HuH-7 (cell line): ENCODE data around the gene MAP2K3.

Experiments used
- DNase-seq: peaks from one replicate; pipeline ENCODE4 v3.0.0; 2011; ENCODE audit warnings: low spot score

MAP2K3 gene

GRCh38 chr17:21252796-21253645, 31.5 kb upstream of the MAP2K3 start, which contains the start of gene NATD1:
Gene NATD1 (minus strand): TSS chr17:21253410. CDS start chr17:21253264, 146 bp downstream.
- peak; percentile 75 for DNase-seq

GRCh38 chr17:21253646-21254441, 30.7 kb upstream of the MAP2K3 start:
- no peak for DNase-seq

- no peak for DNase-seq
Observed at GRCh38 chr17:21258593-21258992, 25.9 kb upstream of the MAP2K3 start.

DNA sequence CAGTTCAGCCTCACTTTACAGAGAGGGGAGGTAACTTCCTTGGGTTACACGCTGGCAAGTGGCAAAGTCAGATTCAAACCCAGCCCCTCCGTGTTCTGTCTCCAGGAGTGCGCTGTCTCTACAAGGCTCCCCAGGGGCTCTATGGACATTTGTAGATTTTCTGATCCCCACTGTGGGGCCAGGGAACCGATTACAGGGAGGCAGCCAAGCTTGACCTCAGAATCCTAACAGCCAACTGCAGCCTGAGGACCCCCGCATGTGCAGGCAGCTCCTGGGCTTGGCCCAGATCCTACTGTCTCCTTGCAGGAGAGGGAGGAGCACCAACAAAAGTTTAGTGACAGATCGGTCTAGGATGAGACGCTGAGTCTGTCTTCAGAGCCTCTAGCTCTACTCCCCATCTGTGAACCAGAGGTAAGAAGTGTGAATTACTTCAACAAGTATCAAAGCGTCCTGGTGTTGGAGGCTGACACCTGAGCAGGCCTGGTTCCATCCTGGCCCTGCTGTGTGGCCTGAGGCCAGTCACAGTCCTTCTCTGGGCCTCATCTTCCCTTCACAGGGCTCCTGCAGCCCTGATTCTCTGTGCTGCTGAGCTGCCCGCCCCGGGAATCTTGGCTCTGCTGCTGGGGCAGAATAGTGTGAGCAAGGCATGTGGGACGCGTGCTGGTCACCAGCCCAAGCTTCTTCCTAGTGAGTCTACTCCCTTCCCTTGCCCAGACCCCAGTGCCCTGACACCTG, 22.1 kb upstream of the MAP2K3 start:
- no peak for DNase-seq

GRCh38 chr17:21263376-21263775, 21.1 kb upstream of the MAP2K3 start:
- DNase-seq, result no peak

GRCh38 chr17:21268596-21269188, 15.8 kb upstream of the MAP2K3 start:
- no peak for DNase-seq

GRCh38 chr17:21269394-21269793, 15.1 kb upstream of the MAP2K3 start:
- no peak for DNase-seq

- DNase-seq, result no peak
Observed at GRCh38 chr17:21271454-21272183, 12.9 kb upstream of the MAP2K3 start.

DNA sequence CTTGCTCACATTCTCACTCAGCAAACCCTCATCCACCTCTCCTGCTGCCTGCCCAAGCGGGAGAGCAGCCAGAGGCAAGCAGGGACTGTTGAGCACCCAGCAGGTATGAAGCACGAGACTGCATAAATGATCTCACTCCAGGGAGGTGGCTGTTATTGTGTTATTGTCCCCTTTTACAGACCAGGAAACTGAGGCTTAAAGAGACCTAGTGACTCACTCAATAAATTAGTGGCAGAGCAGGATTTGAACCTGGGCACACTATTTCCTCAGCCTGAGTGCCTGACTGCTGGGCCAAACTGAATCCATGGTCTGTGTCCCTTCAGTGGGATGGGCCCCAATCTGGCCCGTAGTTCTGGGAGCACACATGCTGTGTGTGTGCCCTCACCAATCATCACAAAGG, 12.3 kb upstream of the MAP2K3 start:
- no peak for DNase-seq

DNA sequence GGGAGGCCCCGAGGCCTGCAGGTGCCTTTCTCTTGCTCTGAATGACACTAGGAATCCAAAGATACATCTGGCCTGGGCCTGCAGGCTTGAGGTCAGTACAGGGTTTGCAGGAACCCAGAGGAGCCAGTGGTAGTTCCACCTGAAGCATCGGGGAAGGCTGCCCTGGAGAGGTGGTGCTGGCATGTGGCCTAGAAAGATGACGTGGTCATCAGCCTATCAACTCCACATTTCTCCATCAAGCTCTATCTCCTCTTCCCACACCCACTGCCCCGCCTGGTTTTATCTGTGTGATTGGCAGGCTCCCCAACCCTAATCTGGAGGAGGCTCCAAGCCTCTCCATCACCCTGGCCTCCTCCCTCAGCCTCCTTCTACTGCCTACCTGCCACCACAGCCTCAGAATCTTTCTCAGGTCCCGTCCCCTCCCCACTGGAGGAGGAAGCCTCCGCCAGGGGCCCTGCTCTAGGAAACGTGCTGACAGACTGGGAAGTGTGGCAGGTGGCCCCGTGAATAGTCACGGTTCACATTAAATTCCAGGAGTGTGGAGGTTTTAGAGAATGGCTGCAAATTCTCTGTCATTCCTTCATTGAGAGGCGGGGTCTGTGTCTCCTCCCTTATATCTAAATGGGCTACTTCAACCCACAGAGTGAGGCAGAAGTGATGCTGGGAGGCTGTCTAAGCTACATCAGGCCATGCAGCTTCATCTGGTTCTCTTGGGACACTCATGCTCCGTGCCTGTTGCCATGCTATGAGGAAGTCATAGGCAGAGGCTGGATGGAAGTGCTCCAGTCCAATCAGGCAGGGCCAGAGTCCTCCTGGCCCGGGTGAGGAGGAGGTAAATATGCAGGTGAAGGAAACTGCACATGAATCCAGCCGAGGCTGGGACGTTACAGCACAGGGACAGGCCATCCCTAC, 11.4 kb upstream of the MAP2K3 start:
- DNase-seq, result no peak

DNA sequence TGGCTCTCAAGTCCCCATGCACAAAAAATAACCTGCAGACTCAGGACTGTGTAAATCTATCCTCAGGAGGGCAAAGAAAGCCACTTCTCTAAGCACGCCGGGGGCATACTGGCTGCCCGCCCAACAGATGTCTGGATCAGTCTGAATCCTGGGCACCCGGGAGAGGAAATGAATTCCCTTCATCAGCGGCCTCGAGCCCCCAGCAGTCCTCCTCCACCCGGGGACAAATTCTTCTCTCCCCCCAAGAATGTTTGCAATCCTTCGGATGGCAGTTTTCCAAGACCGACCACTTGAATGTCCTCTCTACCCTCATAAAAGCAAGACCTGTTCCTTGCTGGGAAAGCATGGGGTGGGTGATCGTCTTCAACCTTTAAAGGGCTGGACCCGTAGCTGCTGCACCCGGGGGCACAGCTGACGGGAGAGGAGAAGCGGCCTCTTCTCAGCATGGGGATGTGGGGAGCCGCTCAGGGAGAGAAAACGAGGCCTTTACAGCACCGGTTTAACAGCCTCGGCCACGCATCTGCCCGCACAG, 9.4 kb upstream of the MAP2K3 start:
- DNase-seq, result no peak

GRCh38 chr17:21275579-21276263, 8.8 kb upstream of the MAP2K3 start:
- peak; percentile 93 for DNase-seq

DNA sequence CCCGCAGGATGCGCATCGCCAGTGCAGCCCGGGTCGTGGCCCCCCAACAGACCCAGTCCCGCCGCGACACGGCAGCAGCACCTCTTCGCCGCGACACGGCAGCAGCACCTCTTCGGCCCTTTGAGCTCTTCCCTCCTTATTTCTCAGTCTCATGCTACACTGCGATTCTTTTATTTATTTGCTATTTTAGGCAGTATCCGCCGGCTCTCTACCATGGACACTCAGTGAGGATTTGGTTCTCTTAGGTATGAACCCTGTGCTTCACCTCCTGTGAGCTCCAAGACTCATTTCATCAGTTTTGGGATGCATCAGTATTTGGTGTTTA, 8.3 kb upstream of the MAP2K3 start:
- DNase-seq, result no peak

DNA sequence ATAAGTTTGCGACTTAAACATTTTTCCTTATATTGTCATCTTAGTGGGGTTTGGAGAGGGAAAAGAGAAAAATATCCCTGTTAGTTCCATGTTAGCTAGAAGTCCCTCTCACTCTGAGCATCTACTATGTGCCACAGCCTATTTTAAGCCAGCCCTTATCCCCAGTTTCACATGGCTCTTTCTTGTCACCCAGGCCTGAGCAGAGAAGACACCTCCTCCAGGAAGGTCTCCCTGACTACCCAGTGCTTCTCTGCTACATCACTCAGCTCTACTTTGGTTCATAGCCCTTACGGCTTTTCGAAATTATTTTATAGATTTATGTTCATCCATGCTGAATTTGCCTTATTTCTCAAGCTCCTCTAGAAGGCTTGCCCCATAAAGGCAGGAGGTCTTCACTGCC, 7.2 kb upstream of the MAP2K3 start:
- no peak for DNase-seq

- DNase-seq, result no peak
Observed at GRCh38 chr17:21278450-21279197, 5.9 kb upstream of the MAP2K3 start.

DNA sequence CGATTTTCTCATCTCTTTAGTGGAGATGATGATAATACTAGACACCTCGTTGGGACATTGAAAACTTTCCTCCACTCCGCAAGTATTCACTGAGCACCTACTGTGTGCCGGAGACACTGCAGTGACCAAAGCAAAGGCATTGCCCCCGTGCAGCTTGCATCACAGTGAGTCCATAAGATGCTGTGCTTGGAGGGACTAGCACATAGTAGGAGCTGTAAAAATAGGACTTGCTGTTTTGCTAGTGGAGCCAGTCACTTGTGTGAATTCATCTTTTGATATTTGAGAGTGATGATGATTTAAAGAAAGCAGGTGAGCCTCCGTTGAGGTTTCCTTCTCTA, 5.3 kb upstream of the MAP2K3 start:
- DNase-seq, result no peak

GRCh38 chr17:21279582-21279981, 4.9 kb upstream of the MAP2K3 start:
- DNase-seq, result no peak

DNA sequence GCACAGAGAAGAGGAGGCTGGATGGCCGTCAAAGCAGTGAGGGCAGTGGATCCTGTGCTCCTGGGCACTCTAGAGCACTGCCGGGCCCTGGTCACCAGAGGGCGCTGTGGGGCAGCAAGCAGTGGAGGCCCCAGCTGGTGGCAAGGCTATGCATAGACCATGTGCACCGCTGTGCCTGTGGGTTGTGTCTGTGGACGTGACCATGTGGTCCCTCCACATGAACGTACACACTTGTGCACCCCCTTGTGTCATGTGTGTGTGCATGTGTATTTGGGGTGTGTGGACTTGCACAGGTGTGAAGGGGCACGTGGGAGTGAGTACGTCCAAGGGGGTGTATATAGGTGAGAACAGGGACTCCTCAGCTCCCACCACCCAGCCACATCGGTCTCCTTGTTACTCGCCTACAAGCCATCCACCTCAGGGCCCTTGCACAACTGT, 4.4 kb upstream of the MAP2K3 start:
- DNase-seq, result peak; percentile 86

- DNase-seq, result no peak
Observed at GRCh38 chr17:21282231-21282630, 2.3 kb upstream of the MAP2K3 start.
